ENCODE measurements around the gene TMEM186.
"Not testable (repeated sequence)": the region's sequence is repeated elsewhere in the genome, so short reads cannot be mapped to it uniquely, and the experiment has no call there.

The TMEM186 gene

GRCh38 chr16:8808613-8809353, 11.3 kb upstream of the TMEM186 start:
- no peak overlapping the region for H3K4me3 ChIP-seq (ENCODE audit: low read depth, low read length)
- DNase-seq (ENCODE audit: low read depth, low spot score) = no peak
- TF ChIP-seq CTCF (IDR thresholded peaks at IDR 0.05; ENCODE audit: low read depth, low read length) = no peak
- in situ Hi-C loops (cut with HindIII; ENCODE audit: low sequenced_read_pairs) = no loop called here

GRCh38 chr16:8808009-8808408, 10.6 kb upstream of the TMEM186 start:
- H3K4me3 ChIP-seq (ENCODE audit: low read depth, low read length) = no peak overlapping the region
- no peak for TF ChIP-seq CTCF (IDR thresholded peaks at IDR 0.05; ENCODE audit: low read depth, low read length)
- in situ Hi-C loops (cut with HindIII; ENCODE audit: low sequenced_read_pairs) = no loop called here
- DNase-seq (ENCODE audit: low read depth, low spot score) = no peak

- H3K4me3 ChIP-seq (ENCODE audit: low read depth, low read length) = no peak overlapping the region
- DNase-seq (ENCODE audit: low read depth, low spot score) = no peak
- in situ Hi-C loops (cut with HindIII; ENCODE audit: low sequenced_read_pairs) = no loop called here
These were observed 9.8 kb upstream of the TMEM186 start for GRCh38 chr16:8807189-8807588.

GRCh38 chr16:8806272-8806983, 9.0 kb upstream of the TMEM186 start:
- DNase-seq (ENCODE audit: low read depth, low spot score) = no peak
- in situ Hi-C loops (cut with HindIII; ENCODE audit: low sequenced_read_pairs) = no loop called here
- no peak overlapping the region for H3K4me3 ChIP-seq (ENCODE audit: low read depth, low read length)

More at GRCh38 chr16:8807189-8807588, 9.8 kb upstream of the TMEM186 start:
- TF ChIP-seq CTCF (IDR thresholded peaks at IDR 0.05; ENCODE audit: low read depth, low read length) = no peak

GRCh38 chr16:8804313-8804712, 6.9 kb upstream of the TMEM186 start:
- in situ Hi-C loops (cut with HindIII; ENCODE audit: low sequenced_read_pairs) = no loop called here
- no peak for TF ChIP-seq CTCF (IDR thresholded peaks at IDR 0.05; ENCODE audit: low read depth, low read length)
- no peak for DNase-seq (ENCODE audit: low read depth, low spot score)

More at GRCh38 chr16:8806272-8806983, 9.0 kb upstream of the TMEM186 start:
- TF ChIP-seq CTCF (IDR thresholded peaks at IDR 0.05; ENCODE audit: low read depth, low read length) = no peak

GRCh38 chr16:8803733-8804132, 6.3 kb upstream of the TMEM186 start:
- DNase-seq (ENCODE audit: low read depth, low spot score); H3K4me3 ChIP-seq (ENCODE audit: low read depth, low read length); in situ Hi-C loops (cut with HindIII; ENCODE audit: low sequenced_read_pairs): not testable (repeated sequence)

More at GRCh38 chr16:8804313-8804712, 6.9 kb upstream of the TMEM186 start:
- H3K4me3 ChIP-seq (ENCODE audit: low read depth, low read length) = no peak overlapping the region

GRCh38 chr16:8801701-8802100, 4.3 kb upstream of the TMEM186 start:
- in situ Hi-C loops (cut with HindIII; ENCODE audit: low sequenced_read_pairs) = no loop called here
- H3K4me3 ChIP-seq (ENCODE audit: low read depth, low read length) = no peak overlapping the region
- TF ChIP-seq CTCF (IDR thresholded peaks at IDR 0.05; ENCODE audit: low read depth, low read length) = no peak
- DNase-seq (ENCODE audit: low read depth, low spot score) = no peak
